HepG2 (cell line): ENCODE measurements around the gene TNNI2. TPM values are rescaled to one million over a fixed set of nuclear protein-coding genes. Genes with fewer than 3 reads are reported as not detected.
A peak's percentile ranks its signal among the peaks of the same experiment; 100 is the strongest.

Source experiments
- CEBPG ChIP-seq: IDR thresholded peaks from 2 replicates; pipeline ENCODE4 v1.6.1; 2016
- FOXK1 ChIP-seq: sonication (generic); formaldehyde crosslinking; IDR thresholded peaks from 2 replicates; pipeline ENCODE4 v1.4.0; 2020; ENCODE audit warnings: low read depth, missing genetic modification reagents, borderline replicate concordance
- JDP2 ChIP-seq: sonication (generic); formaldehyde crosslinking; IDR thresholded peaks from 2 replicates; pipeline ENCODE4 v1.8.1; 2022; ENCODE audit warnings: missing genetic modification reagents, borderline replicate concordance
- JUNB ChIP-seq: sonication (generic); formaldehyde crosslinking; IDR thresholded peaks from 2 replicates; pipeline ENCODE4 v1.8.0; 2022; ENCODE audit warnings: missing genetic modification reagents, mild to moderate bottlenecking, borderline replicate concordance
- ZBTB7B ChIP-seq: sonication (generic); formaldehyde crosslinking; IDR thresholded peaks from 2 replicates; pipeline ENCODE4 v1.4.0; 2020; ENCODE audit warnings: missing genetic modification reagents
- ZFX ChIP-seq: sonication (generic); formaldehyde crosslinking; IDR thresholded peaks from 2 replicates; pipeline ENCODE4 v1.4.0; 2020; ENCODE audit warnings: mild to moderate bottlenecking, low read depth, missing genetic modification reagents, moderate library complexity
- ZNF274 ChIP-seq: sonication (generic); formaldehyde crosslinking; IDR thresholded peaks from 2 replicates; pipeline ENCODE4 v1.5.1; 2020; ENCODE audit warnings: mild to moderate bottlenecking, missing genetic modification reagents
- ZNF597 ChIP-seq: sonication (generic); formaldehyde crosslinking; IDR thresholded peaks from 2 replicates; pipeline ENCODE4 v1.5.0; 2020; ENCODE audit warnings: missing genetic modification reagents
- ZNF605 ChIP-seq: sonication (generic); formaldehyde crosslinking; IDR thresholded peaks from 2 replicates; pipeline ENCODE4 v1.8.0; 2022; ENCODE audit warnings: mild to moderate bottlenecking, missing genetic modification reagents
- ZNF674 ChIP-seq: sonication (generic); formaldehyde crosslinking; IDR thresholded peaks from 2 replicates; pipeline ENCODE4 v1.5.0; 2020; ENCODE audit warnings: low read depth, mild to moderate bottlenecking, missing genetic modification reagents
- ZNF687 ChIP-seq: sonication (generic); formaldehyde crosslinking; IDR thresholded peaks from 2 replicates; pipeline ENCODE4 v1.5.1; 2020; ENCODE audit warnings: mild to moderate bottlenecking, missing genetic modification reagents, moderate library complexity
- polyA plus RNA-seq, 8 experiments: library from polyadenylated mRNA; depleted of rRNA in 3 of 8; stranded (reverse) in 7 of 8; unstranded in 1 of 8; fragments of >200 nt; fragmentation: Illumina TruSeq in 4 of 8; extraction: Trizol in 4 of 8; gene quantifications; 2 replicates each; pipeline versions ENCODE4 v1.2.1 to v1.2.3, GENCODE V29; 2011 to 2016; ENCODE audit warnings: low read depth in 4 of 8, missing spikeins in 1 of 8, mixed read lengths in 1 of 8; ENCODE audit not compliant: insufficient read depth in 1 of 8
- total RNA-seq, 5 experiments: library from RNA; depleted of rRNA; stranded (reverse); fragments of >200 nt; fragmentation: Illumina TruSeq; extraction: Trizol; gene quantifications; 2 replicates each; pipeline ENCODE4 v1.2.3, GENCODE V29; 2016; ENCODE audit warnings: low read depth in 1 of 5
- TF ChIP-seq, protein P1 (sequence below): sonication (generic); formaldehyde crosslinking; IDR thresholded peaks from 2 replicates; pipeline ENCODE4 v1.4.0; 2020; ENCODE audit warnings: missing genetic modification reagents
- TF ChIP-seq, protein P2 (sequence below): sonication (generic); formaldehyde crosslinking; IDR thresholded peaks from 2 replicates; pipeline ENCODE4 v1.8.1; 2022; ENCODE audit warnings: low read depth, mild to moderate bottlenecking, missing genetic modification reagents

Gene TNNI2
- total and polyA plus RNA-seq, 2 of the 13 experiments (the other 11 are each of a cell fraction or from before 2014, with no cell fraction given), result 7.2 to 12.0 TPM

- TF ChIP-seq ZNF687 (CRISPR knock-in tag), result peak; percentile 88
- no peak for TF ChIP-seq JDP2 (CRISPR knock-in tag)
- TF ChIP-seq ZBTB7B, result no peak
- TF ChIP-seq, protein P1, sequence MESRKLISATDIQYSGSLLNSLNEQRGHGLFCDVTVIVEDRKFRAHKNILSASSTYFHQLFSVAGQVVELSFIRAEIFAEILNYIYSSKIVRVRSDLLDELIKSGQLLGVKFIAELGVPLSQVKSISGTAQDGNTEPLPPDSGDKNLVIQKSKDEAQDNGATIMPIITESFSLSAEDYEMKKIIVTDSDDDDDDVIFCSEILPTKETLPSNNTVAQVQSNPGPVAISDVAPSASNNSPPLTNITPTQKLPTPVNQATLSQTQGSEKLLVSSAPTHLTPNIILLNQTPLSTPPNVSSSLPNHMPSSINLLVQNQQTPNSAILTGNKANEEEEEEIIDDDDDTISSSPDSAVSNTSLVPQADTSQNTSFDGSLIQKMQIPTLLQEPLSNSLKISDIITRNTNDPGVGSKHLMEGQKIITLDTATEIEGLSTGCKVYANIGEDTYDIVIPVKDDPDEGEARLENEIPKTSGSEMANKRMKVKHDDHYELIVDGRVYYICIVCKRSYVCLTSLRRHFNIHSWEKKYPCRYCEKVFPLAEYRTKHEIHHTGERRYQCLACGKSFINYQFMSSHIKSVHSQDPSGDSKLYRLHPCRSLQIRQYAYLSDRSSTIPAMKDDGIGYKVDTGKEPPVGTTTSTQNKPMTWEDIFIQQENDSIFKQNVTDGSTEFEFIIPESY (CRISPR knock-in tag), result peak; percentile 90
- TF ChIP-seq JUNB (CRISPR knock-in tag), result 0 out of 2 replicates have a peak, but pooled peaks have one; percentile 17
- TF ChIP-seq FOXK1 (CRISPR knock-in tag), result no peak
- 0 out of 2 replicates have a peak, but pooled peaks have one; percentile 19 for TF ChIP-seq ZNF605 (CRISPR knock-in tag)
- TF ChIP-seq ZFX (CRISPR knock-in tag), result peak; percentile 38
- TF ChIP-seq, protein P2, sequence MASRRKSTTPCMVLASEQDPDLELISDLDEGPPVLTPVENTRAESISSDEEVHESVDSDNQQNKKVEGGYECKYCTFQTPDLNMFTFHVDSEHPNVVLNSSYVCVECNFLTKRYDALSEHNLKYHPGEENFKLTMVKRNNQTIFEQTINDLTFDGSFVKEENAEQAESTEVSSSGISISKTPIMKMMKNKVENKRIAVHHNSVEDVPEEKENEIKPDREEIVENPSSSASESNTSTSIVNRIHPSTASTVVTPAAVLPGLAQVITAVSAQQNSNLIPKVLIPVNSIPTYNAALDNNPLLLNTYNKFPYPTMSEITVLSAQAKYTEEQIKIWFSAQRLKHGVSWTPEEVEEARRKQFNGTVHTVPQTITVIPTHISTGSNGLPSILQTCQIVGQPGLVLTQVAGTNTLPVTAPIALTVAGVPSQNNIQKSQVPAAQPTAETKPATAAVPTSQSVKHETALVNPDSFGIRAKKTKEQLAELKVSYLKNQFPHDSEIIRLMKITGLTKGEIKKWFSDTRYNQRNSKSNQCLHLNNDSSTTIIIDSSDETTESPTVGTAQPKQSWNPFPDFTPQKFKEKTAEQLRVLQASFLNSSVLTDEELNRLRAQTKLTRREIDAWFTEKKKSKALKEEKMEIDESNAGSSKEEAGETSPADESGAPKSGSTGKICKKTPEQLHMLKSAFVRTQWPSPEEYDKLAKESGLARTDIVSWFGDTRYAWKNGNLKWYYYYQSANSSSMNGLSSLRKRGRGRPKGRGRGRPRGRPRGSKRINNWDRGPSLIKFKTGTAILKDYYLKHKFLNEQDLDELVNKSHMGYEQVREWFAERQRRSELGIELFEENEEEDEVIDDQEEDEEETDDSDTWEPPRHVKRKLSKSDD (CRISPR knock-in tag), result no peak
- TF ChIP-seq ZNF674 (CRISPR knock-in tag), result no peak
- no peak for TF ChIP-seq CEBPG
- TF ChIP-seq ZNF274, result 0 out of 2 replicates have a peak, but pooled peaks have one; percentile 36
- no peak for TF ChIP-seq ZNF597 (CRISPR knock-in tag)
Observed at GRCh38 chr11:1839924-1840779, 1.4 kb downstream of the TNNI2 start (continued).
